Measurements from ENCODE around the gene COL4A2.
"Not testable (repeated sequence)": the region's sequence is repeated elsewhere in the genome, so short reads cannot be mapped to it uniquely, and the experiment has no call there.

The COL4A2 gene

GRCh38 chr13:110438211-110438610, 131.1 kb downstream of the COL4A2 start:
- no peak for DNase-seq (ENCODE audit: low read depth, low spot score)

DNA sequence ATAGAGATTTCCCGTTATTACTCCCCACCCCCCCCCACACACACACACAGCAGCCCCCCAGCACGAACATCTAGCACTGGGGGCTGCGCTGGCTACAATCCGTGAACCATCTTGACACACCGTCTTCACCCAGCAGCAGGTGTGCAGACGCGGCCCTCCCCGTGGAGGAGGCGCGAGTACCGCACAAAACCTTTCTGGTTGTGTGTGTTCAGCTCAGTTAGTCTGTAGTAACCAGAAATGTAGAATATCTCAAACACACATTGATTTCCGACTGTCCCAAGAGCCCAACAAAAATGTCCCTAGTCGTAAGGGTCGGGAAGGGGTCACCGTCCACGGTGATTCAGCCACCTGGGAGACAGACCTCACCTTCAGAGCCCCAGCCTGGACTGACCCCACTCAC, 131.7 kb downstream of the COL4A2 start:
- DNase-seq (ENCODE audit: low read depth, low spot score), result no peak

- DNase-seq (ENCODE audit: low read depth, low spot score), result no peak
Measured at GRCh38 chr13:110440946-110441731, 134.1 kb downstream of the COL4A2 start.

GRCh38 chr13:110442930-110443621, 136.0 kb downstream of the COL4A2 start:
- no peak for DNase-seq (ENCODE audit: low read depth, low spot score)

- DNase-seq (ENCODE audit: low read depth, low spot score), result no peak
Measured at GRCh38 chr13:110443622-110444225, 136.6 kb downstream of the COL4A2 start.

DNA sequence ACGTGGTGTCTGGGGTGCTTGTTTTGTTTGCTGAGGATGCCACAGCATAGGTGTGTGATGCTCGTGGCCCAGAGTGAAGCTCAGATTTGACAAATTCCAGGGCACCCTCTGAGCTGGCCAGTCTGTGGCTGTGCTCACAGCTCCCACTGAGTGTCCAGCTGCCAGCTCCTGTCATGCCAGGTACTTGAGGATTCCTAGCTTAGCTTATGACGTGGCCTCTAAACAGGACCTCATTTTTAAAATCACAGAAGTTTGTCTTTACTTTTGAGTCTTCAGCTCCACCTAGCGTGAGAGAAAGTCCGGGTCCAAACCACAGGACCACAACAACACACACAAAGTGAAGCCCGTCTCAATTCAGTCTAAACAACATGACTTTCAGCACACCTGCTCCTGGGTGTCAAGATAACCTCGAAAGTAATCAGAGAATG, 137.2 kb downstream of the COL4A2 start:
- no peak for DNase-seq (ENCODE audit: low read depth, low spot score)

DNA sequence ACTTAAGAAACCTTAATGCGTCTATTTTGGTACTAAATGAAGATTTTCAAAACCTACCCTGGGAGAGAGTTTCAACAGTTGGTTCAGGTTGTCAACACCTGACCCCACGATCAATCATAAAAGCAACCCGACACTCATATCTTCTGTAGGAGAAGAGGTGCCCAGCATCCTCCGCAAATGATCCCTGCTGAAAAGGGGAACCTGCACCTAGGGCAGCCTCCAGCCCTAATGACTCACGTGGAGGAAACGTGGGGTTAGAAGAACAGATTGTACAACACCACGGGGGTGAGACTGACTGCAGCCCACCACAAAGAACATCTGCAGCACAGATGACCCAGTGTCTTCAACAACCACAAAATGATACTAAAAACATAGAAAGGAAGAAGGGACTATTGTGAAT, 138.1 kb downstream of the COL4A2 start:
- peak; percentile 74 for DNase-seq (ENCODE audit: low read depth, low spot score)

GRCh38 chr13:110445722-110446574, 138.9 kb downstream of the COL4A2 start:
- DNase-seq (ENCODE audit: low read depth, low spot score), result no peak

DNA sequence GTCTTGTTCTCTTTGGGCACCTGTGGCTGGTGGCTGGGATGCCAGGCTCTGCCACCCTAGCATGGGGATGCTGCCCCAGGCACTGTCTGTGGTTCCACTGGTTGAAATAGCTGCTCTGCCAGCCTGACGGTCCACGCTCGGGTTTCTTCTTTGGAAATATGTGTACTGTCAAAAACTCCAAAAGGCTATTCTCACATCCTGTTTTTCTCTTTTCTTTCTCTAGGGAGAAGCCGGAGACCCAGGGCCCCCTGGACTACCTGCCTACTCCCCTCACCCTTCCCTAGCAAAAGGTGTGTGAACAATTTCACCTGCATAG, 139.4 kb downstream of the COL4A2 start:
- no peak for DNase-seq (ENCODE audit: low read depth, low spot score)

- DNase-seq (ENCODE audit: low read depth, low spot score), result no peak
Measured at GRCh38 chr13:110447058-110447511, 140.0 kb downstream of the COL4A2 start.

GRCh38 chr13:110447801-110448200, 140.7 kb downstream of the COL4A2 start:
- DNase-seq (ENCODE audit: low read depth, low spot score), result no peak

GRCh38 chr13:110448230-110448629, 141.1 kb downstream of the COL4A2 start:
- DNase-seq (ENCODE audit: low read depth, low spot score), result no peak

DNA sequence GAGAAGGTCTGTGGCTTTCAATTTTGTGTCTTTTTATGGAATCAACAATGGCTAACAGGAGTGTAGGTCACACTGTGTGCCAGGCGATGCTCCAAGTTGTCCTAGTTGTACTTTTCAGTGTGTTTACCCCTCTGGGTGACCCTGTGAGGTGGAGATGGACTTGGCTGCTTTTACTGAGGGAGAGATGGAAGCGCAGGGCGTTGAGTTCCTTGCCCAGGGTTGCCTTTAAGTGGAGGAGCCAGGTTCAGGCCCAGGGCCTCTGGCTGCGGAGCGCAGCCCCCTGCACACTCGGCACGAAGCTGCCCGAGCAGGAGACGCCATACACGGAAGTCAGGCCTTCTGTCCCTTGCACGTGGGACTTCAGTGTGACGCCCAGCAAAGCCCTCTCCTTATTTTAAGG, 141.6 kb downstream of the COL4A2 start:
- DNase-seq (ENCODE audit: low read depth, low spot score), result no peak

- DNase-seq (ENCODE audit: low read depth, low spot score), result no peak
Measured at GRCh38 chr13:110449219-110450015, 142.3 kb downstream of the COL4A2 start.

DNA sequence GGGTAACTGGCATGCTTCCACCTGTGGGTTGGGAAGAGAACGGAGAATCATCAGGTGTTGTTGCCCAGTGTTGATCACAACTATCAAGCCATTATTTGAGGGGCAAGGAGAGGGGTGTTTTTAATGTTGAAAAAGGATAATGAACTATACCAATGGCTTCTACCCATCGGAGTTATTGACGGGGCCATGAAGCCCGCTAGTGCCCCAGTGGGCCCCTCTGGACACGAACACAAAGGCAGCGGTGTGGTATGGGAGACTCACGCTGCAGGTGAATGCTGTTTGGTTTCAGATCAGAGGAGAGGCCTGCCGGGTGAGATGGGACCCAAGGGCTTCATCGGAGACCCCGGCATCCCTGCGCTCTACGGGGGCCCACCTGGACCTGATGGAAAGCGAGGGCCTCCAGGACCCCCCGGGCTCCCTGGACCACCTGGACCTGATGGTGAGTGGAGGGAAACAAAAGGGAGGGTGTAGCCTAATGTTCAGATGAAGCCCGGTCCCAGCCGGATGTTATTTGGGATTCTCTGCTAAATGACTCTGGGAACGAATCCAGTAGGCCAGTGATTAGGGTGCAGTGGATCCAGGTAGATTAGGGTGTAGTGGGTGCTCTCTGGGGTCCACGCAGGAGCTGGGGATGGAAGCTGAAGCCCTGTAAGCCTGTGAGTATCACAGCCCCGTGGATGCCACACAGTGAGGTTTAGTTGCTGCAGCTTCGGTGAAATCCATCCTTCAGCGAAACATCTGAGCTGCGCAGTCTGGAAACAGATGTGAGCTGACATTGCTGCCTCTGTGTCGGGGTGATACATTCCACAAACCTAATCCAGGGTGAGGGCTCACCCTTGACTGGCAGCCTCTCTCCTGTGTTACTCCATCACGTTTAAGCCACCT, 143.2 kb downstream of the COL4A2 start:
- DNase-seq (ENCODE audit: low read depth, low spot score), result no peak

DNA sequence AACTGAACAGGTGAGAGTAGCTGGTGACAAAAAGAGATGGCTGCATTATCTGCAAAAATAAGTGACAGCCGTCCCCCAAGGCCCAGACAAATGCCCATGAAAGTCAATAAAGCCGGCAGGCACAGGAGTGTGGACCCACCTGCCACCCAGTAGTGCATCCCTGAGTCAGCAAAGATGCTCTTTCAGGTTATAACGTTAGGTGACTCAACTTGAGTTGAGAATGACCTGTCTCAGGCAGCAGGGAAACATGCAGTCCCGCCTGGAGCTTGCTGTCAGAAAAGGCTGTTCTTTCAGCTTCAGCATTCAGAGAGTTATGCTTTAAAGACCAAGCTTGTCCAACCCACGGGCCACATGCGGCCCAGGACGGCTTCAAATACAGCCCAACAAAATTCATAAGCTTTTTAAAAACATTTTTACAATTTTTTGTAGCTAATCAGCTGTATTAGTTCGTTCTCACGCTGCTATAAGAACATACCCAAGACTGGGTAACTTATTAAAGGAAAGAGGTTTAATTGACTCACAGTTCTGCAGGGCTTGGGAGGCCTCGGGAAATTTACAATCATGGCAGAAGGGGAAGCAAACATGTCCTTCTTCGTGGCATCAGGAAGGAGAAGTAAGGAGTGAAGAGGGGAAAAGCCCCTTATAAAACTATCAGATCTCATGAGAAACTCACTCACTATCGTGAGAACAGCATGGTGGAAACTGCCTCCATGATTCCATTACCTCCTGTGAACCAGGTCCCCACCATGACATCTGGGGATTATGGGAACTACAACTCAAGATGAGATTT, 144.1 kb downstream of the COL4A2 start:
- no peak for DNase-seq (ENCODE audit: low read depth, low spot score)

GRCh38 chr13:110453091-110453490, 146.0 kb downstream of the COL4A2 start:
- DNase-seq (ENCODE audit: low read depth, low spot score), result not testable (repeated sequence)

- DNase-seq (ENCODE audit: low read depth, low spot score), result no peak
Measured at GRCh38 chr13:110453797-110454196, 146.7 kb downstream of the COL4A2 start.

DNA sequence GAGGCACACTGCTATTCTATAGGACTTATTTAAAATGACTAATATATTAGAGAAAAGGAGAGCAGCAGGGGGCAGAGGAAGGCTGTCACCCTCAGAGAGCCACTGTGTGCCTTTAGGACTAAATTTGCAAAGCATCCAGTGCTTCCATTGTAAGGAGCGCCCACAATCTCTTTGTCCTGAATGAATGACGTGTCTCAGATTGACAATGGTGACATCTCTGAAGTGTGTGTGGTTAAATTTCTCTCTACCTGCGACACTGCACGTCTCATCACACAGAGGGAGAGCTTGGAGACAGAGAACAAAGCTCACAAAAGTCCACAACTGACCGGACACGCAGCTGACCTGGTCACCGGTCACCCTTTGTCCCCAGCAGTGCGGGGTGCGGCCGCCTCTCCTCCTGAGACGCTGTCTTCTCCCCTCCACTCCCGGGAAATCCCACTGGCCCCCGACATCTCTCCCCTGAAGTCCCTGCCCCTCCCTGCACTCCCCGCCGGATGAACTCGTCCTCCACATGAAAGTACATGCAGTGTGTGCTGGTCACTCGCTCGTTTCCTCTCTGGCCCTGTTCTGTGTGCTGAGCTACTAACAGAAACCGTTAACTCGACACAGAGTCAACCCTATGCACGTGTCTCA, 147.3 kb downstream of the COL4A2 start:
- no peak for DNase-seq (ENCODE audit: low read depth, low spot score)
